GM10266 (cell line): Measurements from ENCODE around the gene ACP1.

Experiments
- DNase-seq: peaks from one replicate; pipeline ENCODE4 v3.0.0; 2012; ENCODE audit errors: extremely low spot score
- CTCF ChIP-seq: IDR thresholded peaks from 2 replicates; pipeline ENCODE4 v1.5.1; 2012; ENCODE audit warnings: mild to moderate bottlenecking, low read depth; ENCODE audit not compliant: control insufficient read depth, insufficient read depth; ENCODE audit errors: missing control alignments

ACP1 gene

GRCh38 chr2:244547-244946 is 20.2 kb upstream of the ACP1 start:
- DNase-seq: no peak
- no peak for TF ChIP-seq CTCF

GRCh38 chr2:246489-247144 is 18.1 kb upstream of the ACP1 start:
- DNase-seq: peak; percentile 32

GRCh38 chr2:248724-249123 is 16.0 kb upstream of the ACP1 start:
- no peak for TF ChIP-seq CTCF
- DNase-seq: no peak

More at GRCh38 chr2:246489-247144, 18.1 kb upstream of the ACP1 start:
- TF ChIP-seq CTCF: peak; percentile 44

- no peak for DNase-seq
- no peak for TF ChIP-seq CTCF
Observed at GRCh38 chr2:249538-250042, 15.2 kb upstream of the ACP1 start.

- DNase-seq: no peak
- TF ChIP-seq CTCF: no peak
Observed at GRCh38 chr2:252001-252602, 12.6 kb upstream of the ACP1 start.

GRCh38 chr2:253202-253638 is 11.5 kb upstream of the ACP1 start:
- no peak for TF ChIP-seq CTCF
- no peak for DNase-seq

GRCh38 chr2:254241-254640 is 10.5 kb upstream of the ACP1 start:
- DNase-seq: no peak
- no peak for TF ChIP-seq CTCF
